ENCODE results near the gene VIM.

VIM gene

GRCh38 chr10:17210361-17210760 is 17.7 kb upstream of the VIM start:
- DNase-seq = no peak

- DNase-seq = no peak
Measured at GRCh38 chr10:17212802-17213221, 15.2 kb upstream of the VIM start.

DNA sequence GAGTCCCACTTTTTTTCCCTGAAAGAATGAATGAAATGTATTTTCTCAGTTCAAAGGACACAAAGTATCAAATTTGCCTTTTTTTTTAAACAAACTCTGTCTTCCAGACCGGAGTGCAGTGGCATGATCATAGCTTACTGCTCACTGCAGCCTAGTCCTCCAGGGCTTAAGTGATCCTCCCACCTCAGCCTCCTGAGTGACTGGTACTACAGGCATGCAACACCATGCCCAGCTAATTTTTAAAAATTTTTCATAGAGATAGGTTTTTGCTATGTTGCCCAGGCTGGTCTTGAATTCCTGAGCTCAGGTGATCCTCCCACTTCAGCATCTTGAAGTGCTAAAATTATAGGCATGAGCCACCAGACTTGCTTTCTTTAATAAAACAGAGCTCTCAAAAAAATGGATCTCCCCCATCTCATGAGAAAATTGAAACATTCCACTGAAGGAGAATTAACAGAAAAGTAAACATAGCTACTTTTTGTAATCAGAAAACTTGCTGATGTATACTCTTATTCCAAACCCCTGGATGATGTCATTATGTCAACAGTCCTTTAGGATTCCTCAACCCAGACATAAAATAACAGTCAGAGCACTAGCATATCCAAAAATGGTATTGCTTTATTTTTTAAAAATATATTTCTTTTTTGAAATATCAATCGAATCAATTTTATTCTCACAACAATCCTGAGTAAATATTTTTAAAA is 14.2 kb upstream of the VIM start:
- DNase-seq = no peak

- no peak for DNase-seq
Measured at GRCh38 chr10:17214526-17214925, 13.5 kb upstream of the VIM start.

DNA sequence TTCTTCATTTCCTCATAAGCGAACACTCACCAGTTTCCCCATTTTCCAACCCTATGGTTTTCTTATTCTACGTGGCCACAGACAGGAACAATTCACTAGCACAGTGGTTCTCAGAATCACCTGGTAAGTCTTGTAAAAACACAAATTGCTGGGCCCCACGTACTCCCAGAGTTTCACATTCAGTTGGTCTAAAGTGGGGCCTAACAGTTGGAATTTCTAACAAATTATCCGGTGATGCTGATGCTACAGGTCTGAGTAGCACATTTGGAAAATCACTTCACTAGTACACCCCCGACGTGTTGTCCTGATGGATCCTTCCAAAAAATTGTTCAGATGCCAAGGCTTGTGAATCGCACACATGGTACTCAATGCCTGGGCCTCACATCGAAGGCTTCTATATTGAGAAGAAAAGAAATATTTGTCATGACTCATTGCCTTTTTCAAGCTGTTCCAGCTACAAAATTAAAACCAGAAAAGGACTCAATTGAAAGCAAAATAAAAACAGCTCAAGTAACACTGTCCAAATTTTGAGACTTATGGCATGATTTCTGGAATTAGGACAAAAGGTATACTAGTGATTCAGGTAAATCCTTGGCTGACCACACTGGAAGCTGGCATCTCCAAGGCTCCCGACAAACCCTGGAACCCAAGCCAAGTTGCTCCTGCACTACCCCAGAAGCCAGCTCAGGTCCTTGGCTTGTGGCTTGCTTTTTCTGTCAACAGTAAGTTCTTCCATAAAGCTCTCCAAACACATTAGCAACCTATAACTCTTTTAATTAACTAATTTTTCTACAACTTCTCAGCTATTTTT is 12.9 kb upstream of the VIM start:
- DNase-seq = no peak

- DNase-seq = no peak
Measured at GRCh38 chr10:17215782-17216122, 12.3 kb upstream of the VIM start.

- no peak for DNase-seq
Measured at GRCh38 chr10:17216217-17216900, 11.7 kb upstream of the VIM start.

- no peak for DNase-seq
Measured at GRCh38 chr10:17216901-17217395, 11.1 kb upstream of the VIM start.

- DNase-seq = no peak
Measured at GRCh38 chr10:17217631-17218232, 10.3 kb upstream of the VIM start.

GRCh38 chr10:17219024-17219423 is 9.0 kb upstream of the VIM start:
- peak; percentile 18 for DNase-seq

GRCh38 chr10:17220652-17221100 is 7.4 kb upstream of the VIM start:
- no peak for DNase-seq

- no peak for DNase-seq
Measured at GRCh38 chr10:17222329-17222728, 5.7 kb upstream of the VIM start.

DNA sequence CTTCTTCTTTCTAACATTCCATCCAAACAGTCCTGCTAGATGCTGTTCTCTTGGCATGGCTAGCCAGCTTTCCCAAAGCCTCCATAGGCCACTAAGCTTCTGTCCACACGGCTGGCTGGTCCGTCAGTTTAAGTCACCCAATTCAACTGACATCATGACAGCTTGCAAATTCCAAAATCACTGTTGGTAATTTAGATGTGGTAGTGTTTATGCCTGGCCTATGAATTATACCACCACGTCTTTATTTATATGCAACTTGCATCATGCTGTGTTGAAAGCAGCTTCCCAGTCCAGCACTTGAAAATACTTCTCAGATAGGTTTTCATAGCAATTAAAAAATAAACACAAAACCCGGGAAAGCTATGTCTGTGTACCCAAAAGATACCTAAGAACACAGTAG is 2.2 kb upstream of the VIM start:
- no peak for DNase-seq

GRCh38 chr10:17226891-17227303 is 1.1 kb upstream of the VIM start:
- DNase-seq = no peak

DNA sequence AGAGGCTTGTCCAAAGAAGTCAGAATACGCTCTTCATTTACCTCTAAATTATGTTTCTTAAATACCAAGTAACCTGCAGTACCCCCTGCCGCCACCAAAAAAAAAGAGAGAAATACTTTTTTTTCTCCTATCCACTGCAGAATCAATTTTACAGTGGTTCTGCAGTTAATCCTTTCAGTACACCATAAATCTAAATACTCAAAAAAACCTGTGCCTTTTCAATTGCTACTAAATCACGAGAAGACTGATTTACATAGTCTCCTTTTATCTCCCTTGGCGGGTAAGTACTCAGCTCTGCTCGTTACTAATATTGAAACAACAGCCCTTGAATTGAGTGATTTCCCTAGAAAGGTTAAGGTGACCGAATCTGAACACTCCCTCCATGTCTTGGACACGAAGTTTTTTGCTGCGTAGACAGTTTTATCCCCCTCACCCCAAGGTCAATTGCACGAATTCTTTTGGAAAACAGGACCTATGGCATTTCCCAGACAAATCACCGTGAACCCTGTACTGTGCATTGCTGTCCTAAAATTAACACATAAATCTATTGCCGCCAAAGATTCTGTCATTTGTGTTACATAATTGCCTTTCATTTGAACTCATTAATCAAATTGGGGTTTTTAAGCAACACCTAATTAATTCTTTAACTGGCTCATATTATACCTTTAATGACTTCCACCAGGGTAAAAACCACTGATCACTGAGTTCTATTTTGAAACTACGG is 512 bp upstream of the VIM start:
- no peak for DNase-seq

GRCh38 chr10:17229016-17229716 is 1.1 kb downstream of the VIM start:
- no peak for DNase-seq

- no peak for DNase-seq
Measured at GRCh38 chr10:17229717-17229966, 1.6 kb downstream of the VIM start.

DNA sequence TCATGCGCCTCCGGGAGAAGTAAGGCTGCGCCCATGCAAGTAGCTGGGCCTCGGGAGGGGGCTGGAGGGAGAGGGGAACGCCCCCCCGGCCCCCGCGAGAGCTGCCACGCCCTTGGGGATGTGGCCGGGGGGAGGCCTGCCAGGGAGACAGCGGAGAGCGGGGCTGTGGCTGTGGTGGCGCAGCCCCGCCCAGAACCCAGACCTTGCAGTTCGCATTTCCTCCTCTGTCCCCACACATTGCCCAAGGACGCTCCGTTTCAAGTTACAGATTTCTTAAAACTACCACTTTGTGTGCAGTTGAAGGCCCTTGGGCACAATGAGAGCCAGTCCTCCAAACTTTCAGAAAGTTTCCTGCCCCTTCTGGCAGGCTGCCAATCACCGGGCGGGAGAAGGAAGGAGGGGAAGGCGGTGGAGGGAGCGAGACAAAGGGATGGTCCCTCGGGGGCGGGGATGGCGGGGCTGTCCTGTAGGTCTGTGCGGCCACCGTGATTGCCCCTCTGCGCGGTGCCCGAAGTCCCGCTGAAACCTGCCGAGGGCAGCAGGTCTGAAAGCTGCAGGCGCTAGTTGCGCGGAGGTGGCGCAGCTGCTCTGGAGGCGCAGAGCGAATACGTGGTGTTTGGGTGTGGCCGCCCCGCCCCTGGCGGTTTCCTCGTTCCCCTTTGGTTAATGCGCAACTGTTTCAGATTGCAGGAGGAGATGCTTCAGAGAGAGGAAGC is 2.1 kb downstream of the VIM start:
- no peak for DNase-seq

DNA sequence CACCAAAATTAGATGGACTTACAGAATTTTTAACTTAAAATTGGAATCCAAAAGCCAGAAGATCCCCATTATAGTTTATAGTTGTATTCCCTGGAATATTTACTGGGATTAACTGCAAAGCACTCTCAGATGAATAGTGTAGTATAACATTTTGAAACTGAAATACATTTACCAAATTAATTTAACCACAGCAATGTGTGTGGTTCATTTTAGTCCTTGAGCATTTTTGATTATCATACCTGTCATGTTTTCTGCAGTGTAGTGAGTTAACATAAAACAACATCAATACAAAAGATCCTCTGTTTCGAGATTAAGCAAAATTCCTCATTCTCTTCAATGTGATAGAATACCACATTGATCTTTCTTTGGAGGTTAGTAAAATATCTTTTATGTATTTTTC is 3.7 kb downstream of the VIM start:
- DNase-seq = no peak

GRCh38 chr10:17232276-17232960 is 4.4 kb downstream of the VIM start:
- DNase-seq = no peak
